HG03139 (cell line): Measurements from ENCODE around the gene HRH2.

Experiments used
- ATAC-seq: cut with Tn5 transposase; IDR thresholded peaks from one replicate; pipeline ENCODE4 v1.9.1; 2021; ENCODE audit not compliant: unreplicated experiment

Gene HRH2

GRCh38 chr5:175690586-175690985, 32.7 kb downstream of the HRH2 start:
- no peak for ATAC-seq

- ATAC-seq: no peak
Measured at GRCh38 chr5:175691761-175692160, 33.9 kb downstream of the HRH2 start.

- no peak for ATAC-seq
Measured at GRCh38 chr5:175692235-175692995, 34.5 kb downstream of the HRH2 start.

GRCh38 chr5:175692996-175693710, 35.3 kb downstream of the HRH2 start:
- no peak for ATAC-seq

GRCh38 chr5:175693741-175694140, 35.9 kb downstream of the HRH2 start:
- ATAC-seq: no peak

GRCh38 chr5:175694371-175695160, 36.7 kb downstream of the HRH2 start:
- ATAC-seq: no peak

- no peak for ATAC-seq
Measured at GRCh38 chr5:175695161-175696126, 37.6 kb downstream of the HRH2 start.

GRCh38 chr5:175696139-175696854, 38.4 kb downstream of the HRH2 start:
- ATAC-seq: no peak

GRCh38 chr5:175696855-175697198, 39.0 kb downstream of the HRH2 start:
- ATAC-seq: no peak

- ATAC-seq: no peak
Measured at GRCh38 chr5:175697846-175698245, 40.0 kb downstream of the HRH2 start.

- ATAC-seq: no peak
Measured at GRCh38 chr5:175698401-175699115, 40.7 kb downstream of the HRH2 start.

GRCh38 chr5:175700991-175701390, 43.1 kb downstream of the HRH2 start:
- ATAC-seq: no peak

GRCh38 chr5:175701797-175702196, 43.9 kb downstream of the HRH2 start:
- no peak for ATAC-seq

- no peak for ATAC-seq
Measured at GRCh38 chr5:175706499-175706898, 48.6 kb downstream of the HRH2 start.

- ATAC-seq: no peak
Measured at GRCh38 chr5:175707751-175708375, 50.0 kb downstream of the HRH2 start.

GRCh38 chr5:175709276-175709781, 51.5 kb downstream of the HRH2 start:
- no peak for ATAC-seq

- no peak for ATAC-seq
Measured at GRCh38 chr5:175710326-175710725, 52.5 kb downstream of the HRH2 start.

- no peak for ATAC-seq
Measured at GRCh38 chr5:175711031-175711430, 53.2 kb downstream of the HRH2 start.
